ENCODE data around the gene STRN3.

DNA sequence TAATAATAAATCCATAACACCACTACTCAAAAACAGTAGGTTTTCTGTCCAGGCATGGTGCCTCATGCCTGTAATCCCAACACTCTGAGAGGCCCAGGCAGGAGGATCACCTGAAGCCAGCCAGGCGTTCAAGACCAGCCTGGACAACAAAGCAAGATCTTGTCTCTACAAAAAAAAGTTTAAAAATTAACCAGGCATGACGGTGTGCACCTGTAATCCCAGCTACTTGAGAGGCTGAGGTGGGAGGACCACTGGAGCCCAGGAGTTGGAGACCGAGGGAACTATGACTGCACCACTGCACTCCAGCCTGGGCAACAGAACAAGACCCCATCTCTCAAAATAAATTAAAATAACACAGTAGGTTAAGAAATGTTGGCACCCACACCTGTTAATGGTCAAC is 45.2 kb downstream of the STRN3 start:
- TF ChIP-seq, protein P1, sequence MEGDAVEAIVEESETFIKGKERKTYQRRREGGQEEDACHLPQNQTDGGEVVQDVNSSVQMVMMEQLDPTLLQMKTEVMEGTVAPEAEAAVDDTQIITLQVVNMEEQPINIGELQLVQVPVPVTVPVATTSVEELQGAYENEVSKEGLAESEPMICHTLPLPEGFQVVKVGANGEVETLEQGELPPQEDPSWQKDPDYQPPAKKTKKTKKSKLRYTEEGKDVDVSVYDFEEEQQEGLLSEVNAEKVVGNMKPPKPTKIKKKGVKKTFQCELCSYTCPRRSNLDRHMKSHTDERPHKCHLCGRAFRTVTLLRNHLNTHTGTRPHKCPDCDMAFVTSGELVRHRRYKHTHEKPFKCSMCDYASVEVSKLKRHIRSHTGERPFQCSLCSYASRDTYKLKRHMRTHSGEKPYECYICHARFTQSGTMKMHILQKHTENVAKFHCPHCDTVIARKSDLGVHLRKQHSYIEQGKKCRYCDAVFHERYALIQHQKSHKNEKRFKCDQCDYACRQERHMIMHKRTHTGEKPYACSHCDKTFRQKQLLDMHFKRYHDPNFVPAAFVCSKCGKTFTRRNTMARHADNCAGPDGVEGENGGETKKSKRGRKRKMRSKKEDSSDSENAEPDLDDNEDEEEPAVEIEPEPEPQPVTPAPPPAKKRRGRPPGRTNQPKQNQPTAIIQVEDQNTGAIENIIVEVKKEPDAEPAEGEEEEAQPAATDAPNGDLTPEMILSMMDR (IDR thresholded peaks at IDR 0.05): no peak
- TF ChIP-seq POLR2A (IDR thresholded peaks at IDR 0.05): no peak

All from esophagus squamous epithelium (tissue), 4 donors.